CD1c-positive myeloid dendritic cell (primary cell): ENCODE measurements around the gene CTAG2.
"Not testable (repeated sequence)": the region's sequence is repeated elsewhere in the genome, so short reads cannot be mapped to it uniquely, and the experiment has no call there.

ENCODE experiments used
- DNase-seq: peaks from one replicate; pipeline ENCODE4 v3.0.0-alpha.2; 2016; ENCODE audit errors: extremely low spot score

The CTAG2 gene

GRCh38 chrX:154653413-154653812 is at the start of gene CTAG2:
CTAG2 (minus strand) TSS chrX:154653579; CDS start chrX:154653515, 64 bp downstream.
- not testable (repeated sequence) for DNase-seq

GRCh38 chrX:154698630-154699248 is 45.4 kb upstream of the CTAG2 start:
- no peak for DNase-seq

DNA sequence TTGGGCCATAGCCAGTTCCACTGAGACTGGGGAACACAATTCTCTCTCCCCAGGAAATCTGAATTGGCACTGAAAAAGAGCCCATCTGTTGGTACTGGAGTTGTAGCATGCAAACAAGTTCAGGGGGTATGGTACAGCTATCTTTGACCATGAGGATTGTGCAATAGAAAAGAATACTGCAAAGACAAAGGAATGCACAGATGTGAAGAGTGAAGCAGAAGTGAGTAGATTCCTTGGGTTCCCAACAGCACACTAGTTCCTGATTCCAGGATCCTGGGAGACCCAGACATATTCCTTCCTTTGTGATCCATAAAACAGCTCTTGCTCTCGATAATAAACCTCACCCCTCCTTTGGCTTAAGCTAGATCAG is 43.3 kb upstream of the CTAG2 start:
- DNase-seq, result no peak

- DNase-seq, result peak; percentile 64
Measured at GRCh38 chrX:154695911-154696675, 42.7 kb upstream of the CTAG2 start.

DNA sequence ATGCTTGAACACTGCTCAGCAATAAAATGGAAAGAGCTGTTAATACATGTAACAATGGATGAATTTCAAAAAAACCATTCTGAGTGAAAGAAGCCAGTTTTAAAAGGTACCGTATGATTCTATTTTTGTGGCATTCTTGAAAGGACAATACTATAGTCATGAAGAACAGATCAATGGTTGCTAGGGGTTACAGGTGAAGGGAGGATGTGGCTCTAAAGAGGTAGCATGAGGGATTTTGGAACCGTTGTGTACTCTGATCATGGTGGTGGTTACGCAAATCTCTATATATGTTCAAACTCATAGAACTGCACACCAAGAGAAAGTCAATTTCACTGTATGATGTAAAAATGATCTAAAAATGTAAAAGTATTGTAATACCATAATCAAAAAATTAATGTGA is 40.0 kb upstream of the CTAG2 start:
- DNase-seq, result no peak

GRCh38 chrX:154690438-154690837 is 37.1 kb upstream of the CTAG2 start:
- not testable (repeated sequence) for DNase-seq

DNA sequence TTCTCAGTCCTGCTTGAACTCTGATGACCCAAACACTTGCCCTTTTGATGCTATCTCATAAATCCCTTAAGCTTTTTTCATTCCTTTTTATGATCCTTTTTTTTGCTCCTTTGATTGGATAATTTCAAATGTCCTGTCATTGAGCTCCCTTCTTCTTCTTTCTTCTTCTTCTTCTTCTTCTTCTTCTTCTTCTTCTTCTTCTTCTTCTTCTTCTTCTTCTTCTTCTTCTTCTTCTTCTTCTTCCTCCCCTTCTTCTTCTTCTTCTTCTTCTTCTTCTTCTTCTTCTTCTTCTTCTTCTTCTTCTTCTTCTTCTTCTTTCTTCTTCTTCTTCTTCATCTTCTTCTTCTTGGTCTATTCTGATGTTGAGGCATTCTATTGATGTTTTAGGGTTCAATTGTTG is 18.7 kb upstream of the CTAG2 start:
- DNase-seq, result not testable (repeated sequence)

DNA sequence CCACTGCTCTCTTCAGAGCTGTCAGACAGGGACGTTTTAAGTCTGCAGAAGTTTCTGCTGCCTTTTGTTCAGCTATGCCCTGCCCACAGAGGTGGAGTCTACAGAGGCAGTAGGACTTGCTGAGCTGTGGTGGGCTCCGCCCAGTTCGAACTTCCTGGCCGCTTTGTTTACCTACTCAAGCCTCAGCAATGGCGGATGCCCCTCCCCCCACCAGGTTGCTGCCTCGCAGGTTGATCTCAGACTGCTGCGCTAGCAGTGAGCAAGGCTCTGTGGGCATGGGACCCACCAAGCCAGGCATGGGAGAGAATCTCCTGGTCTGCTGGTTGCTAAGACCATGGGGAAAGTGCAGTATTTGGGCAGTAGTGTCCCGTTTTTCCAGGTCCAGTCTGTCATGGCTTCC is 17.5 kb upstream of the CTAG2 start:
- not testable (repeated sequence) for DNase-seq

DNA sequence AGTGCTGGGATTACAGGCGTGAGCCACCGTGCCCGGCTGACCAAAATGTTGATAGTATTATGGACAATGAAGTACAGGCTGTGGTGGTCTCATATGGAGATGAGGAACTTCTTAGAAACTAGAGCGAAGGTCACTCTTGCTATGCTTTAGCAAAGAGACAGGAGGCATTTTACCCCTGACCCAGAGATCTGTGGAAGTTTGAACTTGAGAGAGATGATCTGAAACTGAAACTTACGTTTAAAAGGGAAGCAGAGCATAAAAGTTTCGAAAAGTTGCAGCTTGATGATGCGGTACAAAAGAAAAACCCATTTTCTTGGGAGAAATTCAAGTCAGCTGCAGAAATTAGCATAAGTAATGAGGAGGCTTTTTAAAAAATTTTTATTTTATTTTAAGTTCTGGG is 8.5 kb upstream of the CTAG2 start:
- DNase-seq, result peak; percentile 66

- DNase-seq, result peak; percentile 72
Measured at GRCh38 chrX:154661170-154661569, 7.8 kb upstream of the CTAG2 start.

GRCh38 chrX:154660541-154660940 is 7.2 kb upstream of the CTAG2 start:
- DNase-seq, result no peak

DNA sequence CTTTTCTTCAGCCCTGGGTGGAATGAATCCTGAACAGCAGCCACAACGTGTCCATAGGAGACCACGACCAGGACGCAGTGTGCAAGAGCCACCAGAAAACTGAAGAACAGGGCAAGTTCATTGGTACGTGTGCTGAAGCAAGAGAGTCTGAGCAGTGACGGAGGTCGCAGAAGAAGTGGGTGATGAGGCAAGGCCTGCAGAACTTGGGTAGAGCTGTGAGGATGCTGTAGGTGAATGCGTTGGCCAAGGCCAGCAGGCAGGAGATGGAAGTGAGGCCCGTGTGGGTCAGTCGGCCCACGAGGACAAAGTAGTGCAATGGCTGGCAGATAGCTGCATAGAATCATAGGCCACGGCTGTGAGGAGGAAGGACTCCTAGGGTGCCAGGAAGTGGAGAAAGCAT is 5.6 kb upstream of the CTAG2 start:
- DNase-seq, result no peak

DNA sequence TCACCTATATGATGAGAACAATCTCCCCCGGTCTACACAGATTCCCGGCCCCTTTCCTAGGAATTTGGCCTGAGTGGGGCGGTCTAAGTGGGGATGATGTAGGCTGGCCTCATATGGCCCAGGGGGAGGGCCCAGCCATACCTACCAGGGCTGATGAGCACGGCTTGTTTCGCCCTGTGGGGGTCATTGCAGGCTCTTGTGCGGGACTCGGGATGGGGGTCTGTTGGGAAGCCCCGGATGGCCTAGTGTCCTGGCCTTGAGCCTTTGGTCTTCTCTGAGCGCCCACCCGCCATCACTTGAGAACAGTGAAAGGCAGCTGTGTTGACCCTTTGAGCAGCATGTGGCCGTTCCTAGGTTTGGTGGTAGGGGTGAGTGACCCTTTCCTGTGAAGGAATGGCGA is 4.8 kb upstream of the CTAG2 start:
- DNase-seq, result no peak

GRCh38 chrX:154657226-154657805 is 3.9 kb upstream of the CTAG2 start:
- DNase-seq, result no peak

DNA sequence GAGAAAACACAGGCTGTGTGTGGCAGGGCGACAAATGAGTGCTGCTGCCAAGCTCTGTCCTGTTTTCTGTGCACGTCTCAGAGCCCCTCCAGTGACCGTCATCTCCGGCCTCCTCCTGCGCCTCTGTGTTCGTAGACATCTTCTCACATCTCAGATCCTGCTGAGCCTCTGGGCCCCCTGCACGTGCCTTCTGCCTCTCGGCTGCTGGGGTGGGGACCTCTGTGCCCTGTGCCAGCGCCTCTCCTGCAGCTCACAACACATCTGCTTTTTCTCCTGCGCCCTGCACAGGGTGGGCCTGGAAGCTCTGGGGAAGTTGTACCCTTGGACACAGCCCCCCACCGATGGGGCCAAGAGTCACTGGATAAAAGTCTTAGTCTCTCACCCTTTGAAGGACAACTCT is 2.4 kb upstream of the CTAG2 start:
- no peak for DNase-seq

GRCh38 chrX:154655346-154655745 is 2.0 kb upstream of the CTAG2 start:
- no peak for DNase-seq

DNA sequence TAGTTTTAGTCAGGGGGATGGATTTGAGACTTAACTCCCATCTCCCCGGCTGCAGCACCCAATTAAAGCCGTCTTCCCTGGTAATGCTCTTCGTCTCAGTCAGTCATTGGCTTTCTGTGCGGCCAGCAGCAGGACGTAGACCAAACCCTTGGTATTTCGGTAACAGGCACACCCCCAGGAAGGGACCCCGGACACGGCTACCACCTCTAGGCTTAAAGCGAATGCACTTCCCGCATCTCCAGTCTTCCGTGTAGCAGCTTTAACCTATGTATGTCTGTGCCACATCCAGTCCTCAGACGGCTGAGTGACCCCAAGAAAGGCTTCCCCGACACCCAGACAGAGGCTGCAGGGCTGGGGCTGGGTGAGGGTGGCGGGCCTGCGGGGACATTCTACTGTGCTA is 1.5 kb upstream of the CTAG2 start:
- DNase-seq, result no peak

GRCh38 chrX:154654372-154654771 is 993 bp upstream of the CTAG2 start:
- DNase-seq, result no peak

GRCh38 chrX:154653048-154653401 is 354 bp downstream of the CTAG2 start:
- no peak for DNase-seq

- no peak for DNase-seq
Measured at GRCh38 chrX:154652311-154653047, 900 bp downstream of the CTAG2 start.

GRCh38 chrX:154650221-154650510 is 3.2 kb downstream of the CTAG2 start:
- peak; percentile 57 for DNase-seq

DNA sequence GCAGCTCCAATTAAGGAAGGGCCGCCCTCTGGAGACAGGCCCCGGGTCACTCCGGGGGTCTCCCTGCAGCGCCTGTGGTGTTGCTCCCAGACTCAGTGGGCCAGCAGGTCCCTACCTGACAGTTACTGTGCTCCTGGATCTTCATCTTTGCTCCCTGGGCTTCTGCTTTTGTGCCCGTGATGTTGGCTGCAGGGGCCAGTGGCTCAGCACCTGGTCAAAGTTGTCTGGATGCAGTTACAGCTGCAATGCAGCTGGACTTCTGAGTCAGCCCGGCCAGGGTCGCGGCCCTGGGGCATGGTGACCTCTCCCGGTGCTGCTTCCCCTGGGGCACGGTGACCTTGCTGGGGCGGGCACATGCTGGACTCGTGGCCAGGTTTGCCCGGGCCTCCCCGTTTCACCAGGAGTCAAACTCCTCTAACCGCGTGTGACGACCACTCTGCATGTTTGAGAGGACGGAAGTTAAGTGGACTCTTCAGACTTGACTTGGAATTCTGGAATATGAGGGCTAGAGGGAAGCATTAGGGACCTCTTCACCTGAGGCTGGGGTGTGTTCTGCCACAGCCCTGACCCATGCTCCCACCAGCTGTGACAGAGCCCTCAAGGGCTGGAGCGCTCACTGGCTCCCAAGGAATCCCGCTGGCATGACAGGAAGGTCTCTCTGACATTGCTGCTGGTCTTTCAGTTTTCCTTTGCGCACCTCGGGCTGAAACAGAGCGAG is 3.7 kb downstream of the CTAG2 start:
- no peak for DNase-seq
